ENCODE data around the gene RRP8.

- no peak for TF ChIP-seq POLR2A (IDR thresholded peaks at IDR 0.05; ENCODE audit: low read depth, low read length)
- TF ChIP-seq POLR2AphosphoS5 (IDR thresholded peaks at IDR 0.05; ENCODE audit: low read depth, low read length), result no peak
These were observed 30.3 kb upstream of the RRP8 start for GRCh38 chr11:6633422-6634408.
